HL-60 (cell line): ENCODE results near the gene RHBDL1.

ENCODE experiments used
- DNase-seq, 2 experiments: peaks; one replicate each; pipeline ENCODE4 v3.0.0-alpha.2; 2010 to 2020; ENCODE audit warnings: low read depth in 1 of 2, low spot score in 1 of 2
- H3K27ac ChIP-seq: fragments of 250-450 bp; sonication (Bioruptor Pico); replicated peaks from 2 replicates; pipeline ENCODE4 v1.5.1; 2020; ENCODE audit warnings: mild to moderate bottlenecking, moderate library complexity
- H3K27me3 ChIP-seq: fragments of 250-450 bp; sonication (Bioruptor Pico); 2 replicates; pipeline ENCODE4 v1.5.1; 2021; ENCODE audit warnings: mild to moderate bottlenecking, moderate library complexity; ENCODE audit not compliant: insufficient read depth, poor library complexity, severe bottlenecking
- H3K4me3 ChIP-seq: replicated peaks from 2 replicates; pipeline ENCODE4 v1.5.1; 2011; ENCODE audit warnings: mild to moderate bottlenecking, control low read depth, low read length; ENCODE audit not compliant: insufficient read depth
- CTCF ChIP-seq: IDR thresholded peaks from one replicate; pipeline ENCODE4 v1.5.1; 2011; ENCODE audit warnings: low read length, control low read depth, inconsistent platforms; ENCODE audit not compliant: insufficient read depth
- GABPA ChIP-seq: IDR thresholded peaks from 2 replicates; pipeline ENCODE4 v1.6.1; 2012; ENCODE audit warnings: low read depth
- POLR2AphosphoS5 ChIP-seq: IDR thresholded peaks from 2 replicates; pipeline ENCODE4 v1.6.1; 2012; ENCODE audit warnings: low read depth
- REST ChIP-seq: IDR thresholded peaks from 2 replicates; pipeline ENCODE4 v1.6.1; 2012; ENCODE audit warnings: low read depth; ENCODE audit not compliant: insufficient replicate concordance
- SPI1 ChIP-seq: IDR thresholded peaks from 2 replicates; pipeline ENCODE4 v1.6.1; 2012; ENCODE audit warnings: low read depth, mild to moderate bottlenecking, borderline replicate concordance

The RHBDL1 gene

GRCh38 chr16:708019-708418, 32.5 kb downstream of the RHBDL1 start:
- Histone ChIP-seq H3K27ac (no peak overlapping the region), H3K27me3 (peaks cover 61% of the 10 kb centered on the region), H3K4me3 (no peak overlapping the region)
- TF ChIP-seq SPI1: no peak
- TF ChIP-seq REST: no peak
- TF ChIP-seq GABPA: no peak
- TF ChIP-seq POLR2AphosphoS5: no peak
- TF ChIP-seq CTCF: no peak
- DNase-seq: no peak

- Histone ChIP-seq H3K27ac (no peak overlapping the region), H3K4me3 (no peak overlapping the region), H3K27me3 (peaks cover 51% of the 10 kb centered on the region)
- no peak for DNase-seq
- TF ChIP-seq CTCF (no peak), GABPA (no peak), REST (no peak)
Observed at GRCh38 chr16:708959-709358, 33.5 kb downstream of the RHBDL1 start.

GRCh38 chr16:709566-710499, 34.4 kb downstream of the RHBDL1 start:
- no peak for TF ChIP-seq SPI1
- TF ChIP-seq GABPA: no peak
- no peak for TF ChIP-seq REST
- TF ChIP-seq CTCF: no peak
- TF ChIP-seq POLR2AphosphoS5: no peak
- Histone ChIP-seq H3K4me3 (no peak overlapping the region), H3K27ac (no peak overlapping the region), H3K27me3 (peaks cover 44% of the 10 kb centered on the region)
- DNase-seq: no peak
